NB4 (cell line): ENCODE data around the gene ZFP36L2.

Source experiments
- DNase-seq: peaks from one replicate; pipeline ENCODE4 v3.0.0; 2010; ENCODE audit warnings: low read depth
- H3K4me3 ChIP-seq: one replicate; pipeline ENCODE4 v1.5.1; 2011; ENCODE audit warnings: mild to moderate bottlenecking, low read depth, low read length, moderate library complexity
- CTCF ChIP-seq: IDR thresholded peaks from one replicate; pipeline ENCODE4 v1.5.1; 2012; ENCODE audit warnings: low read depth, low read length
- MAX ChIP-seq: IDR thresholded peaks from 2 replicates; pipeline ENCODE4 v1.6.1; 2011; ENCODE audit warnings: low read depth, low read length
- MYC ChIP-seq: IDR thresholded peaks from 2 replicates; pipeline ENCODE4 v1.6.1; 2011; ENCODE audit warnings: low read depth, low read length
- POLR2A ChIP-seq: IDR thresholded peaks from 2 replicates; pipeline ENCODE4 v1.6.1; 2011; ENCODE audit warnings: mild to moderate bottlenecking; ENCODE audit not compliant: insufficient read length; ENCODE audit errors: extremely low read depth

ZFP36L2 gene

GRCh38 chr2:43233218-43234212 is 7.1 kb upstream of the ZFP36L2 start:
- TF ChIP-seq MAX: 0 out of 2 replicates have a peak, but pooled peaks have one; percentile 22
- TF ChIP-seq MYC: no peak
- peak; percentile 96 for DNase-seq
- peak overlapping the region; percentile 38 for H3K4me3 ChIP-seq

DNA sequence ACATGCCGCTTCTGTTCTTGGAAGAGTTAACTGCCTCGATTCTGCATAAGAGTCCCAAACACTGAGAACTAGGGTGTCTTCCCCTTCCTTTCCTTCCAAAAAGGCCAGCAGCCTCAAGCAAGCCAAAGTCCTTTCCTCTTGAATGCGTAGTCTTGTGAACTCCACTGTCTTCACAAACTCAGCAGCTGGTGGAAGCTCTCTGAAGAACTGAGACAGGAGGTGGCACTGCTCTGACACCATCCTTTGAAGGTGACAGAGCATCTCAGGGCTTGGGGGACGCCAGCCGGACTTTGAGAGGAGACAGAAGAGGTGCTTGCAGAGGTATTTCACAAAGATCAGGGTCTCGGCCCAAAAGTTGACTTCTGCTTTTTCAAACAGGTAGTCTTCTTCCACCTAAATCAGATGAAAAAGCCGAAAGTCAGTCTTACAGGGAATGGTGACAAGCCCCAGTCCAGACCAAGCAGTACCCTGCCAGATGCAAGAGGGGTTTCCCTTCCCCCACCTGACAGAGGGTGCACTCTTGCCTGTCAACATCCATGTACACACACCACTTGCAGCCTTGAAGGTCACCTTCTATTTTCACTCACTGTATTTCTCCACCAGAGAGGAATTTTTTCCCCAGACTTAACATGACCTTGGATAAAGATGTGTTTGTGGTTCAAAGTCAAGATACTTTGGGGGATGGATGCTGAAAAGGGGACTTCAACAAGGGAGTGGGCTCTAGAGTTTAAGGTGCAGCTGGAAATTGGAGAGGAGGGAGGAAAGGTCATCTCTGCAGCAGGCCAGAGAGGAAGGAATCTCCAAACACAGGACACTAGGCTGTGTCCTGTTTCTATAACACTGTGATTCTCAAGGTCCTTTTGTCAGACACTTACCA is 4.8 kb upstream of the ZFP36L2 start:
- TF ChIP-seq POLR2A (no peak), MAX (no peak), CTCF (no peak), MYC (no peak)
- no peak overlapping the region for H3K4me3 ChIP-seq

DNA sequence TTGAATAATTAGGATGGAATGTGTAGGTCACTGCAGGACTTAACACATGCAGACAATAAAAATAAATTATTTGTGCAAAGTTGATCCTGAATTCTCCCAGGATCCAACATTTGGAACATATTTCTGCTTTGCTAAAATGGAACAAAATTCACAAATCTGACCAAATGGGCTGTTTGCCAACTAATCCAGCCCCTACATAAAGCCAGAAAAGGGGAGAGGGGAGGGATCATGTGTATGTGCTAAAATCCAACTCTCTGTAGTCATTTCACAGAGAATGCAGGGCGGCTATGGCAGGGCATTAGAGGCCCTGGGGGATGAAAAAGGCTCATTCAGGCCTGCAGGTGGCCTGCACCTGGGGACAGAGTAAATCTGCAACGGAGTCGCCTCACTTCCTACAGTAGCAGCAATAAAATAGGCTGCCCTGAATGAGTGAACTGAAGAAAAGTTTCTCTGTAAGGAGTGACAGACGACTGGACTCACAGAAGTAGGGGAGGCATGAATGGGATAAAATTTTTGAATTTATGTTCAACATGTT is 4.0 kb upstream of the ZFP36L2 start:
- H3K4me3 ChIP-seq: no peak overlapping the region
- TF ChIP-seq POLR2A: no peak
- no peak for TF ChIP-seq CTCF
- no peak for TF ChIP-seq MAX
- TF ChIP-seq MYC: no peak
- no peak for DNase-seq

More for the DNA sequence above, 4.8 kb upstream of the ZFP36L2 start:
- no peak for DNase-seq

DNA sequence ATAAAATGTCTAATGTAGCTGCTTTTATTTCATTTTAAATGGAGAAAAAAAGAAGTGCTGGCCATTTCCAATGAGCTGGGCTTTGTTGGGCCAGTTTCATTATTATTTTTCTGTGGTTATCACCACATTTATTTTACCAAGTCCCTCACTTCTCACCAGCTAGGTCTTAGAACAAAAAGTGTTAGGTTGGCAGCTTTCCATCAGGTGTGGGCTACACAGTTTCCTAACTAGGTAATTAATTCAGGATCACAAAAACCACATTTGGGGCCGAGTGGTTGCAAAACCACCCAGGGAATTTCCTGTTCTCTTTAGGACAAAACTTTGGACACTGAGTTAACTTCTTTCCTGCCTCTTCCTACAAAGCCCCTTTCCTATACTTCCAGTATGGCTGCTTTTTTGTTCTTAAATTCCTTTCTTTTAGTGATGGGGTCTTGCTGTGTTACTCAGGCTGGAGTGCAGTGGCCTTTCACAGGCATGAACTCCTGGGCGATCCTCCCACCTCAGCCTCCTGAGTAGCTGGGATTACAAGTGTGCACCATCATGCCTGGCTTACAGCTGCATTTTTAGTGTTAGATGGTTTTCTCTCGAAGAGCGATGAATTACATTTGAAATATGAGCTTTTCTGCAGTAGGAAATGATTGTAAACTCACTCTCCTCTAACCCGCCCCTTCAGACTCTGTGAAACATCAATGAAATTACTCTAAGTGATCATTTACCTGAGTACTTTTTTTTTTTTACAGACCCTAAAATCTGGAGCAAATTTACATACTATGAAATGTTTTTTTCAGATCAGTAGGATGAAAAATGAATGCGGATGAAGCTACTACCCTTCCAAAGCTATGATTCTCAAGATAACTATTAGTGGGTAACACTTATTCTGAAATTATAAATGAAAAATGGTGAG is 2.6 kb upstream of the ZFP36L2 start:
- TF ChIP-seq POLR2A (no peak), MYC (no peak), CTCF (no peak), MAX (no peak)
- DNase-seq: peak; percentile 43
- peak overlapping the region; percentile 1 for H3K4me3 ChIP-seq

DNA sequence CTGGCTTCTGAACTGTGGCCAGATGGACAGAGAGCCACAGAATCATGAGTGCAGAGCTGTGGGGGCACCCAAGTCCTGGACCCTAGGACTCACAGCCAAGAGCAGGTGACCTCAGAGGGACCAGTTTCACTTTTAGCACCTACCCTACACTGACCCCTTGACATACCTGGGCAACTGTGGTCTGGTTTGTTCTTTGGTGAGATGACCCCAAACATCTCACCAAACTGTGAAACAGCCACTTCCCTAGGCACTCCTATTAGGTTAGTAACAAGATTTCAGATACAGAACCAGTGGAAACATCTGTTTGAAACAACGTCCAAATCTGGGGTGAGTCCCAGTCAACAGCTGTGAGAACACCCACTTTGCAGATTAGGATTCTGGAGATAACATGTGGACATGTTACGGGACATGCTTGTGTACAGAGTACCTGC is 1.9 kb upstream of the ZFP36L2 start:
- peak overlapping the region; percentile 85 for H3K4me3 ChIP-seq
- no peak for TF ChIP-seq MYC
- no peak for TF ChIP-seq POLR2A
- no peak for TF ChIP-seq CTCF
- TF ChIP-seq MAX: no peak
- DNase-seq: peak; percentile 36
